Measurements from ENCODE around the gene RNASE12.
"Not testable (repeated sequence)": the region's sequence is repeated elsewhere in the genome, so short reads cannot be mapped to it uniquely, and the experiment has no call there.

RNASE12 gene

GRCh38 chr14:20623798-20624197 is 32.6 kb upstream of the RNASE12 start:
- Histone ChIP-seq H3K36me3 (replicated peaks) (no peaks in the 10 kb centered on the region), H3K27me3 (replicated peaks) (no peaks in the 10 kb centered on the region), H3K27ac (no peak overlapping the region), H3K4me3 (ENCODE audit: low read depth, low read length) (no peak overlapping the region)
- DNase-seq = no peak
- in situ Hi-C loops (cut with HindIII; ENCODE audit: low pct_ligation_motif_present, low sequenced_read_pairs) = no loop called here
- TF ChIP-seq CTCF (IDR thresholded peaks at IDR 0.05; ENCODE audit: low read depth, low read length, missing control alignments) = no peak

GRCh38 chr14:20622816-20623291 is 31.7 kb upstream of the RNASE12 start:
- Histone ChIP-seq H3K36me3 (replicated peaks) (no peaks in the 10 kb centered on the region), H3K27me3 (replicated peaks) (no peaks in the 10 kb centered on the region), H3K27ac (no peak overlapping the region), H3K4me3 (ENCODE audit: low read depth, low read length) (peak overlapping the region; percentile 27)
- in situ Hi-C loops (cut with HindIII; ENCODE audit: low pct_ligation_motif_present, low sequenced_read_pairs) = no loop called here
- no peak for TF ChIP-seq CTCF (IDR thresholded peaks at IDR 0.05; ENCODE audit: low read depth, low read length, missing control alignments)
- DNase-seq = no peak

- in situ Hi-C loops (cut with HindIII; ENCODE audit: low pct_ligation_motif_present, low sequenced_read_pairs) = no loop called here
- Histone ChIP-seq H3K4me3 (ENCODE audit: low read depth, low read length) (no peak overlapping the region), H3K27ac (no peak overlapping the region), H3K36me3 (replicated peaks) (no peaks in the 10 kb centered on the region), H3K27me3 (replicated peaks) (no peaks in the 10 kb centered on the region)
- DNase-seq = no peak
- no peak for TF ChIP-seq CTCF (IDR thresholded peaks at IDR 0.05; ENCODE audit: low read depth, low read length, missing control alignments)
Observed at GRCh38 chr14:20620798-20621478, 29.8 kb upstream of the RNASE12 start.

GRCh38 chr14:20619688-20620087 is 28.5 kb upstream of the RNASE12 start:
- H3K36me3 ChIP-seq (replicated peaks); H3K27ac ChIP-seq; H3K27me3 ChIP-seq (replicated peaks); in situ Hi-C loops (cut with HindIII; ENCODE audit: low pct_ligation_motif_present, low sequenced_read_pairs); DNase-seq; H3K4me3 ChIP-seq (ENCODE audit: low read depth, low read length): not testable (repeated sequence)

- Histone ChIP-seq H3K27ac (no peak overlapping the region), H3K4me3 (ENCODE audit: low read depth, low read length) (no peak overlapping the region), H3K36me3 (replicated peaks) (no peaks in the 10 kb centered on the region), H3K27me3 (replicated peaks) (no peaks in the 10 kb centered on the region)
- no peak for DNase-seq
- in situ Hi-C loops (cut with HindIII; ENCODE audit: low pct_ligation_motif_present, low sequenced_read_pairs) = no loop called here
- no peak for TF ChIP-seq CTCF (IDR thresholded peaks at IDR 0.05; ENCODE audit: low read depth, low read length, missing control alignments)
Observed at GRCh38 chr14:20618271-20618749, 27.1 kb upstream of the RNASE12 start.

- no peak for TF ChIP-seq CTCF (IDR thresholded peaks at IDR 0.05; ENCODE audit: low read depth, low read length, missing control alignments)
- in situ Hi-C loops (cut with HindIII; ENCODE audit: low pct_ligation_motif_present, low sequenced_read_pairs) = no loop called here
- H3K36me3 ChIP-seq (replicated peaks) = no peaks in the 10 kb centered on the region
- H3K27me3 ChIP-seq (replicated peaks) = no peaks in the 10 kb centered on the region
- no peak overlapping the region for H3K4me3 ChIP-seq (ENCODE audit: low read depth, low read length)
- DNase-seq = no peak
- H3K27ac ChIP-seq = no peak overlapping the region
Observed at GRCh38 chr14:20617138-20618003, 26.2 kb upstream of the RNASE12 start.

Measured in brain microvascular endothelial cell (primary cell).